ENCODE results near the gene ARHGAP15.

ARHGAP15 gene

GRCh38 chr2:143635936-143636335 lies 506.7 kb downstream of the ARHGAP15 start:
- Histone ChIP-seq H3K4me1 (ENCODE audit: control insufficient read depth, low read length) (no peaks in the 10 kb centered on the region), H4K20me1 (ENCODE audit: control insufficient read depth, insufficient read depth, low read depth, low read length) (no peaks in the 10 kb centered on the region), H3K36me3 (ENCODE audit: control insufficient read depth, low read length) (no peaks in the 10 kb centered on the region), H3K4me3 (ENCODE audit: low read length) (no peak overlapping the region), H3K9me2 (replicated peaks; ENCODE audit: control insufficient read depth, low read length) (no peaks in the 10 kb centered on the region), H3K79me2 (ENCODE audit: control insufficient read depth, low read length) (no peaks in the 10 kb centered on the region), H3K27ac (ENCODE audit: low read depth, low read length) (no peak overlapping the region), H3K27me3 (ENCODE audit: control insufficient read depth, low read length) (no peaks in the 10 kb centered on the region), H3K4me2 (ENCODE audit: low read length) (no peak overlapping the region), H3K9me3 (ENCODE audit: control insufficient read depth, insufficient read depth, low read length) (no peaks in the 10 kb centered on the region), H3F3A (ENCODE audit: control insufficient read depth, insufficient read depth) (no peaks in the 10 kb centered on the region)
- no peak for TF ChIP-seq EZH2phosphoT487 (IDR thresholded peaks at IDR 0.05; ENCODE audit: borderline replicate concordance, low read length)
- TF ChIP-seq CTCF (IDR thresholded peaks at IDR 0.05; ENCODE audit: low read depth, low read length, poor library complexity, severe bottlenecking): no peak

GRCh38 chr2:143640826-143641225 lies 511.6 kb downstream of the ARHGAP15 start:
- no peak overlapping the region for H3K4me2 ChIP-seq (ENCODE audit: low read length)
- no peak for TF ChIP-seq CTCF (IDR thresholded peaks at IDR 0.05; ENCODE audit: low read depth, low read length, poor library complexity, severe bottlenecking)
- no peak for TF ChIP-seq EZH2phosphoT487 (IDR thresholded peaks at IDR 0.05; ENCODE audit: borderline replicate concordance, low read length)
- no peaks in the 10 kb centered on the region for H3K79me2 ChIP-seq (ENCODE audit: control insufficient read depth, low read length)
- no peak overlapping the region for H3K4me3 ChIP-seq (ENCODE audit: low read length)
- H3K27me3 ChIP-seq (ENCODE audit: control insufficient read depth, low read length): no peaks in the 10 kb centered on the region
- H3K36me3 ChIP-seq (ENCODE audit: control insufficient read depth, low read length): no peaks in the 10 kb centered on the region
- H3K9me2 ChIP-seq (replicated peaks; ENCODE audit: control insufficient read depth, low read length): no peaks in the 10 kb centered on the region
- H3F3A ChIP-seq (ENCODE audit: control insufficient read depth, insufficient read depth): no peaks in the 10 kb centered on the region
- H3K9me3 ChIP-seq (ENCODE audit: control insufficient read depth, insufficient read depth, low read length): no peaks in the 10 kb centered on the region
- no peaks in the 10 kb centered on the region for H4K20me1 ChIP-seq (ENCODE audit: control insufficient read depth, insufficient read depth, low read depth, low read length)
- no peak overlapping the region for H3K27ac ChIP-seq (ENCODE audit: low read depth, low read length)
- no peaks in the 10 kb centered on the region for H3K4me1 ChIP-seq (ENCODE audit: control insufficient read depth, low read length)

DNA sequence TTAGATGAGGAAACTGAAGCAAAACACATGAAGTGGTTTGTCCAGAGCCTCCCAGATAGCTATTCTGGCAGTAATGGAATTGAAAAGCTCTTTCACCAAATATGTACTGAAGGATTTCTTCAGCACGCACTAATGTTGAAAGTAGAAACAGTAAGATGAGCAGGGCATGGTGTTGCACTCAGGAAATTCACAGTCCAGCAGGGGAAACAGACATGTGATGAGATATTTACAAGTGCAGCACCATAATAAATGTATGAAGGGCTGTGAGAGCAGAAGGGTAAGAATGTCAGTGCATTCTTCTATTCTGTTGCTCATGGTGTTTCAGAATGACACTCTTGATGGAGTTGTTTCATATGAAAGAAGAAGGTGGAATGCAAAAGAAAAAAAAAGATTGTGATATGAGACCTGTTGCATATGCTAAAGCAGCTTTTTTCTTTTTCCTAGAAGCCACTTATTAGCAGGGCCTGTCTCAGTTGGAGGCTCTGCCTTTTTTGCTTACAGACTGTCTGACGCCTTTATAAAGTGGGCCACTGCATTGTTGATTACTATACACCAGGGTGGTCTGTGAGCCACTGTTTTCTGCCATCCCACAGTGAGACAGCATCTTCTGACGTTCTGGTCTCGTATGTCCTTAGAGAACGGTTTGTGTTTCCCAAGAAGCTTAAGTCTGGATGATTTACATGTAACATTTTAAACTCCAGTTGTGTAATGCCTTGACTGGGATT lies 516.9 kb downstream of the ARHGAP15 start:
- Histone ChIP-seq H3K79me2 (ENCODE audit: control insufficient read depth, low read length) (no peaks in the 10 kb centered on the region), H3K4me2 (ENCODE audit: low read length) (no peak overlapping the region), H3K4me3 (ENCODE audit: low read length) (no peak overlapping the region), H4K20me1 (ENCODE audit: control insufficient read depth, insufficient read depth, low read depth, low read length) (no peaks in the 10 kb centered on the region), H3K9me3 (ENCODE audit: control insufficient read depth, insufficient read depth, low read length) (no peaks in the 10 kb centered on the region), H3K4me1 (ENCODE audit: control insufficient read depth, low read length) (no peaks in the 10 kb centered on the region), H3K27ac (ENCODE audit: low read depth, low read length) (no peak overlapping the region), H3K27me3 (ENCODE audit: control insufficient read depth, low read length) (no peaks in the 10 kb centered on the region), H3K36me3 (ENCODE audit: control insufficient read depth, low read length) (no peaks in the 10 kb centered on the region), H3F3A (ENCODE audit: control insufficient read depth, insufficient read depth) (no peaks in the 10 kb centered on the region), H3K9me2 (replicated peaks; ENCODE audit: control insufficient read depth, low read length) (no peaks in the 10 kb centered on the region)
- TF ChIP-seq EZH2phosphoT487 (IDR thresholded peaks at IDR 0.05; ENCODE audit: borderline replicate concordance, low read length) (no peak), CTCF (IDR thresholded peaks at IDR 0.05; ENCODE audit: low read depth, low read length, poor library complexity, severe bottlenecking) (no peak)
